Adrenal gland (tissue), 5 donors: ENCODE data around the gene MKRN2.

ENCODE experiments used
- POLR2A ChIP-seq, 2 donors: fragments of 450-650 bp; IDR thresholded peaks; one replicate each; pipeline ENCODE4 v1.6.1; 2017; ENCODE audit warnings: antibody characterized with exemption in 2 of 2, mild to moderate bottlenecking in 2 of 2, moderate library complexity in 1 of 2
- TF ChIP-seq, protein P1 (sequence below), 6 experiments: fragments of 450-650 bp in 4 of 6; fragments of 200-600 bp in 2 of 6; sonication (generic) in 1 of 6; IDR thresholded peaks; 1 replicate in 5 of 6; 2 replicates in 1 of 6; pipeline versions ENCODE4 v1.5.1 to v1.8.0; 2016 to 2021; ENCODE audit warnings: antibody characterized with exemption in 6 of 6, mild to moderate bottlenecking in 2 of 6, moderate library complexity in 1 of 6
- donor health status: DM: no; HTN: no; CAD: no.

DNA sequence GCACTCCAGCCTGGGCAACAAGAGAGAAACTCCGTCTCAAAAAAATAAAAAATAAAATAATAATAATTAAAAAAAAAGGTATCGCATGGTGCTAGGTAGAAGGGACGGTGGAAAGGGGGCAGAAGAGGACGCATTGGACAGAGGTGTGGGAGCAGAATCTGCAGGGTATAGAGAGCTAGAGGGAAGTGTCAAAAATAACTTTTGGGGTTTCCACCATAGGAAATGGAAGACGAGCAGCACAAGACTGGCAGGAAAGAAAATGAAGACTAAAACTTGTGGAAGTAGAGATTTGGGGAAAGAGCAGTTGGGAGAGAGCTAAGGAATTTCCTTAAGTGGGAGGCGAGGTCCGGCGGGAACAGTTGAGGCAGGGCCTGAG lies 585 bp upstream of the MKRN2 start:
- TF ChIP-seq POLR2A (IDR thresholded peaks at IDR 0.05) = no peak
- TF ChIP-seq, protein P1, sequence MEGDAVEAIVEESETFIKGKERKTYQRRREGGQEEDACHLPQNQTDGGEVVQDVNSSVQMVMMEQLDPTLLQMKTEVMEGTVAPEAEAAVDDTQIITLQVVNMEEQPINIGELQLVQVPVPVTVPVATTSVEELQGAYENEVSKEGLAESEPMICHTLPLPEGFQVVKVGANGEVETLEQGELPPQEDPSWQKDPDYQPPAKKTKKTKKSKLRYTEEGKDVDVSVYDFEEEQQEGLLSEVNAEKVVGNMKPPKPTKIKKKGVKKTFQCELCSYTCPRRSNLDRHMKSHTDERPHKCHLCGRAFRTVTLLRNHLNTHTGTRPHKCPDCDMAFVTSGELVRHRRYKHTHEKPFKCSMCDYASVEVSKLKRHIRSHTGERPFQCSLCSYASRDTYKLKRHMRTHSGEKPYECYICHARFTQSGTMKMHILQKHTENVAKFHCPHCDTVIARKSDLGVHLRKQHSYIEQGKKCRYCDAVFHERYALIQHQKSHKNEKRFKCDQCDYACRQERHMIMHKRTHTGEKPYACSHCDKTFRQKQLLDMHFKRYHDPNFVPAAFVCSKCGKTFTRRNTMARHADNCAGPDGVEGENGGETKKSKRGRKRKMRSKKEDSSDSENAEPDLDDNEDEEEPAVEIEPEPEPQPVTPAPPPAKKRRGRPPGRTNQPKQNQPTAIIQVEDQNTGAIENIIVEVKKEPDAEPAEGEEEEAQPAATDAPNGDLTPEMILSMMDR (IDR thresholded peaks at IDR 0.05) = no peak
